Adipocyte (in vitro differentiated cells): ENCODE results near the gene SELP.

ENCODE experiments used
- DNase-seq: peaks from one replicate; pipeline ENCODE4 v3.0.0-alpha.2; 2015; ENCODE audit warnings: low read depth
- H3K27me3 ChIP-seq: replicated peaks from 2 replicates; pipeline ENCODE4 v1.7.0; 2013; ENCODE audit warnings: mild to moderate bottlenecking, low read length, moderate library complexity; ENCODE audit not compliant: control insufficient read depth, insufficient read depth
- H3K36me3 ChIP-seq: 2 replicates; pipeline ENCODE4 v1.7.0; 2013; ENCODE audit warnings: low read length, mild to moderate bottlenecking, moderate library complexity; ENCODE audit not compliant: control insufficient read depth, insufficient read depth, severe bottlenecking
- H3K4me1 ChIP-seq: 2 replicates; pipeline ENCODE4 v1.7.0; 2013; ENCODE audit warnings: mild to moderate bottlenecking, low read length, moderate library complexity; ENCODE audit not compliant: control insufficient read depth, insufficient read depth
- H3K4me3 ChIP-seq: 2 replicates; pipeline ENCODE4 v1.7.0; 2013; ENCODE audit warnings: mild to moderate bottlenecking, low read length, moderate library complexity
- H3K9ac ChIP-seq: 2 replicates; pipeline ENCODE4 v1.7.0; 2013; ENCODE audit warnings: mild to moderate bottlenecking, low read length, moderate library complexity
- H3K9me3 ChIP-seq: 2 replicates; pipeline ENCODE4 v1.7.0; 2013; ENCODE audit warnings: mild to moderate bottlenecking, low read length, moderate library complexity; ENCODE audit not compliant: control insufficient read depth

Gene SELP

GRCh38 chr1:169572187-169572586, 57.7 kb downstream of the SELP start:
- DNase-seq, result no peak
- no peak overlapping the region for H3K4me3 ChIP-seq
- no peak overlapping the region for H3K9ac ChIP-seq
- H3K9me3 ChIP-seq, result no peaks in the 10 kb centered on the region
- H3K4me1 ChIP-seq, result no peaks in the 10 kb centered on the region
- no peaks in the 10 kb centered on the region for H3K36me3 ChIP-seq
- H3K27me3 ChIP-seq, result peaks cover 6% of the 10 kb centered on the region

GRCh38 chr1:169571450-169571849, 58.5 kb downstream of the SELP start:
- no peak overlapping the region for H3K4me3 ChIP-seq
- H3K27me3 ChIP-seq, result peaks cover 6% of the 10 kb centered on the region
- H3K4me1 ChIP-seq, result no peaks in the 10 kb centered on the region
- H3K9ac ChIP-seq, result no peak overlapping the region
- no peaks in the 10 kb centered on the region for H3K9me3 ChIP-seq
- no peaks in the 10 kb centered on the region for H3K36me3 ChIP-seq
- DNase-seq, result no peak

GRCh38 chr1:169570172-169570574, 59.8 kb downstream of the SELP start:
- Histone ChIP-seq H3K9ac (no peak overlapping the region), H3K4me1 (no peaks in the 10 kb centered on the region), H3K4me3 (no peak overlapping the region), H3K27me3 (peaks cover 1% of the 10 kb centered on the region), H3K36me3 (no peaks in the 10 kb centered on the region), H3K9me3 (no peaks in the 10 kb centered on the region)
- DNase-seq, result no peak

- H3K4me1 ChIP-seq, result no peaks in the 10 kb centered on the region
- peaks cover 4% of the 10 kb centered on the region for H3K9me3 ChIP-seq
- H3K4me3 ChIP-seq, result no peak overlapping the region
- no peak for DNase-seq
- no peak overlapping the region for H3K9ac ChIP-seq
- no peaks in the 10 kb centered on the region for H3K27me3 ChIP-seq
- H3K36me3 ChIP-seq, result no peaks in the 10 kb centered on the region
These were observed 61.4 kb downstream of the SELP start for GRCh38 chr1:169568497-169568896.

- no peaks in the 10 kb centered on the region for H3K4me1 ChIP-seq
- DNase-seq, result no peak
These were observed 64.3 kb downstream of the SELP start for GRCh38 chr1:169565335-169566271.

GRCh38 chr1:169563650-169564049, 66.3 kb downstream of the SELP start:
- DNase-seq, result no peak
- Histone ChIP-seq H3K27me3 (no peaks in the 10 kb centered on the region), H3K4me3 (no peak overlapping the region), H3K9me3 (peaks cover 7% of the 10 kb centered on the region), H3K4me1 (no peaks in the 10 kb centered on the region), H3K36me3 (no peaks in the 10 kb centered on the region), H3K9ac (no peak overlapping the region)

More at GRCh38 chr1:169565335-169566271, 64.3 kb downstream of the SELP start:
- Histone ChIP-seq H3K9me3 (peaks cover 7% of the 10 kb centered on the region), H3K36me3 (no peaks in the 10 kb centered on the region), H3K9ac (no peak overlapping the region), H3K4me3 (no peak overlapping the region), H3K27me3 (no peaks in the 10 kb centered on the region)

GRCh38 chr1:169563019-169563615, 66.8 kb downstream of the SELP start:
- Histone ChIP-seq H3K9me3 (peaks cover 7% of the 10 kb centered on the region), H3K36me3 (no peaks in the 10 kb centered on the region), H3K9ac (no peak overlapping the region), H3K4me3 (no peak overlapping the region), H3K4me1 (no peaks in the 10 kb centered on the region), H3K27me3 (no peaks in the 10 kb centered on the region)
- DNase-seq, result no peak

- Histone ChIP-seq H3K36me3 (peaks cover 2% of the 10 kb centered on the region), H3K4me3 (no peak overlapping the region), H3K4me1 (no peaks in the 10 kb centered on the region), H3K27me3 (no peaks in the 10 kb centered on the region), H3K9me3 (peaks cover 7% of the 10 kb centered on the region), H3K9ac (no peak overlapping the region)
- no peak for DNase-seq
These were observed 68.2 kb downstream of the SELP start for GRCh38 chr1:169561692-169562091.

GRCh38 chr1:169557131-169557530, 72.8 kb downstream of the SELP start:
- peaks cover 7% of the 10 kb centered on the region for H3K36me3 ChIP-seq
- H3K9me3 ChIP-seq, result no peaks in the 10 kb centered on the region
- no peak for DNase-seq
- no peak overlapping the region for H3K9ac ChIP-seq
- H3K27me3 ChIP-seq, result no peaks in the 10 kb centered on the region
- H3K4me3 ChIP-seq, result no peak overlapping the region
- H3K4me1 ChIP-seq, result no peaks in the 10 kb centered on the region

GRCh38 chr1:169550294-169550693, 79.6 kb downstream of the SELP start:
- DNase-seq, result peak; percentile 57

GRCh38 chr1:169548282-169548681, 81.6 kb downstream of the SELP start:
- no peak for DNase-seq
- Histone ChIP-seq H3K4me1 (no peaks in the 10 kb centered on the region), H3K27me3 (no peaks in the 10 kb centered on the region), H3K4me3 (no peak overlapping the region), H3K9me3 (no peaks in the 10 kb centered on the region), H3K36me3 (peaks cover 7% of the 10 kb centered on the region), H3K9ac (no peak overlapping the region)

More at GRCh38 chr1:169550294-169550693, 79.6 kb downstream of the SELP start:
- no peak overlapping the region for H3K4me3 ChIP-seq
- peaks cover 3% of the 10 kb centered on the region for H3K36me3 ChIP-seq
- H3K4me1 ChIP-seq, result no peaks in the 10 kb centered on the region
- H3K27me3 ChIP-seq, result no peaks in the 10 kb centered on the region
- no peaks in the 10 kb centered on the region for H3K9me3 ChIP-seq
- H3K9ac ChIP-seq, result no peak overlapping the region
